Thyroid gland (tissue), 4 donors: ENCODE data around the gene FAM114A2. TPM values are rescaled to one million over a fixed set of nuclear protein-coding genes. Genes with fewer than 3 reads are reported as not detected.

ENCODE experiments used
- DNase-seq, 2 donors: peaks; one replicate each; pipeline ENCODE4 v3.0.0-alpha.2; 2019
- H3K27ac ChIP-seq, 3 donors: fragments of 200-600 bp; sonication (generic); 1 replicate in 2 of 3; 2 replicates in 1 of 3; pipeline ENCODE4 v1.5.1; 2016 to 2019; ENCODE audit warnings: mild to moderate bottlenecking in 1 of 3, moderate library complexity in 1 of 3
- H3K27me3 ChIP-seq: fragments of 200-600 bp; sonication (generic); one replicate; pipeline ENCODE4 v1.5.1; 2019
- H3K36me3 ChIP-seq, 2 donors: fragments of 200-600 bp; sonication (generic); one replicate each; pipeline ENCODE4 v1.5.1; 2016 to 2019
- H3K4me1 ChIP-seq, 2 donors: fragments of 200-600 bp; sonication (generic); one replicate each; pipeline ENCODE4 v1.5.1; 2017 to 2019
- H3K4me3 ChIP-seq, 3 donors: fragments of 200-600 bp; sonication (generic); replicated peaks in 1 of 3; 1 replicate in 2 of 3; 2 replicates in 1 of 3; pipeline ENCODE4 v1.5.1; 2016; ENCODE audit warnings: mild to moderate bottlenecking in 1 of 3
- H3K9me3 ChIP-seq: fragments of 200-600 bp; sonication (generic); one replicate; pipeline ENCODE4 v1.5.1; 2017
- POLR2A ChIP-seq, 2 donors: fragments of 450-650 bp; IDR thresholded peaks; one replicate each; pipeline ENCODE4 v1.6.1; 2017; ENCODE audit warnings: antibody characterized with exemption in 2 of 2, mild to moderate bottlenecking in 2 of 2, moderate library complexity in 1 of 2
- WGBS, 2 donors: methylation state at CpG; one replicate each; pipeline ENCODE4 v1.1.5; 2017; 5-methylcytosine and 5-hydroxymethylcytosine counted together
- intact Hi-C: fragments of 100-400 bp; cut with DNase I; formaldehyde crosslinking; loops from one replicate; pipeline ENCODE4 v1.15.1; 2023
- total RNA-seq, 4 donors: library from RNA; depleted of rRNA; stranded (reverse); fragments of >200 nt; gene quantifications; one replicate each; pipeline ENCODE4 v1.2.3, GENCODE V29; 2016
- TF ChIP-seq, protein P1 (sequence below), 6 experiments: fragments of 200-600 bp in 3 of 6; fragments of 450-650 bp in 3 of 6; sonication (generic) in 3 of 6; IDR thresholded peaks; one replicate each; pipeline ENCODE4 v1.5.1; 2016 to 2019; ENCODE audit warnings: antibody characterized with exemption in 6 of 6, mild to moderate bottlenecking in 2 of 6, inconsistent platforms in 1 of 6, moderate library complexity in 1 of 6

The FAM114A2 gene
- total RNA-seq, 4 donors from 2014 or later: 21.1 to 28.9 (median 23.3) TPM

GRCh38 chr5:153974131-153974812 is 64.4 kb downstream of the FAM114A2 start:
- TF ChIP-seq, protein P1, sequence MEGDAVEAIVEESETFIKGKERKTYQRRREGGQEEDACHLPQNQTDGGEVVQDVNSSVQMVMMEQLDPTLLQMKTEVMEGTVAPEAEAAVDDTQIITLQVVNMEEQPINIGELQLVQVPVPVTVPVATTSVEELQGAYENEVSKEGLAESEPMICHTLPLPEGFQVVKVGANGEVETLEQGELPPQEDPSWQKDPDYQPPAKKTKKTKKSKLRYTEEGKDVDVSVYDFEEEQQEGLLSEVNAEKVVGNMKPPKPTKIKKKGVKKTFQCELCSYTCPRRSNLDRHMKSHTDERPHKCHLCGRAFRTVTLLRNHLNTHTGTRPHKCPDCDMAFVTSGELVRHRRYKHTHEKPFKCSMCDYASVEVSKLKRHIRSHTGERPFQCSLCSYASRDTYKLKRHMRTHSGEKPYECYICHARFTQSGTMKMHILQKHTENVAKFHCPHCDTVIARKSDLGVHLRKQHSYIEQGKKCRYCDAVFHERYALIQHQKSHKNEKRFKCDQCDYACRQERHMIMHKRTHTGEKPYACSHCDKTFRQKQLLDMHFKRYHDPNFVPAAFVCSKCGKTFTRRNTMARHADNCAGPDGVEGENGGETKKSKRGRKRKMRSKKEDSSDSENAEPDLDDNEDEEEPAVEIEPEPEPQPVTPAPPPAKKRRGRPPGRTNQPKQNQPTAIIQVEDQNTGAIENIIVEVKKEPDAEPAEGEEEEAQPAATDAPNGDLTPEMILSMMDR (IDR thresholded peaks at IDR 0.05): peak in 5 of 6 experiments; percentile 41 to 70 (median 50)
- no peak for TF ChIP-seq POLR2A (IDR thresholded peaks at IDR 0.05)
- Histone ChIP-seq H3K4me1 (no peaks in the 10 kb centered on the region), H3K27ac (no peak overlapping the region), H3K27me3 (no peaks in the 10 kb centered on the region), H3K36me3 (no peaks in the 10 kb centered on the region), H3K4me3 (no peak overlapping the region), H3K9me3 (no peaks in the 10 kb centered on the region)
- 17 to 18% methylated on average over 7 of the region's 7 CpGs for WGBS, 2 donors
- intact Hi-C loops: loop anchor here (10.0 kb wide), 1 partner anchor 431 kb away; no protein-coding TSS in a partner anchor
- peak in 1 of 2 donors; percentile 11 for DNase-seq

GRCh38 chr5:153972240-153972639 is 66.5 kb downstream of the FAM114A2 start:
- 83 to 92% methylated on average over 2 of the region's 2 CpGs for WGBS, 2 donors
- DNase-seq: no peak
- no peak for TF ChIP-seq POLR2A (IDR thresholded peaks at IDR 0.05)
- TF ChIP-seq, protein P1 (IDR thresholded peaks at IDR 0.05): no peak
- H3K27ac ChIP-seq: no peak overlapping the region
- H3K4me1 ChIP-seq: peaks cover 6 to 10% of the 10 kb centered on the region in 2 donors
- no peaks in the 10 kb centered on the region for H3K9me3 ChIP-seq
- no peak overlapping the region for H3K4me3 ChIP-seq
- intact Hi-C loops: loop anchor here (10.0 kb wide), 1 partner anchor 433 kb away; no protein-coding TSS in a partner anchor
- H3K36me3 ChIP-seq: no peaks in the 10 kb centered on the region
- no peaks in the 10 kb centered on the region for H3K27me3 ChIP-seq

GRCh38 chr5:153970496-153970895 is 68.2 kb downstream of the FAM114A2 start:
- H3K4me3 ChIP-seq: no peak overlapping the region
- intact Hi-C loops: loop anchor here (10.0 kb wide), 1 partner anchor 434 kb away; no protein-coding TSS in a partner anchor
- no peaks in the 10 kb centered on the region for H3K36me3 ChIP-seq
- no peak for DNase-seq
- no peak for TF ChIP-seq POLR2A (IDR thresholded peaks at IDR 0.05)
- TF ChIP-seq, protein P1 (IDR thresholded peaks at IDR 0.05): no peak
- H3K4me1 ChIP-seq: peaks cover 6 to 10% of the 10 kb centered on the region in 2 donors
- H3K27ac ChIP-seq: no peak overlapping the region
- H3K9me3 ChIP-seq: no peaks in the 10 kb centered on the region
- WGBS, 2 donors: 88 to 90% methylated on average over 3 of the region's 3 CpGs
- no peaks in the 10 kb centered on the region for H3K27me3 ChIP-seq

DNA sequence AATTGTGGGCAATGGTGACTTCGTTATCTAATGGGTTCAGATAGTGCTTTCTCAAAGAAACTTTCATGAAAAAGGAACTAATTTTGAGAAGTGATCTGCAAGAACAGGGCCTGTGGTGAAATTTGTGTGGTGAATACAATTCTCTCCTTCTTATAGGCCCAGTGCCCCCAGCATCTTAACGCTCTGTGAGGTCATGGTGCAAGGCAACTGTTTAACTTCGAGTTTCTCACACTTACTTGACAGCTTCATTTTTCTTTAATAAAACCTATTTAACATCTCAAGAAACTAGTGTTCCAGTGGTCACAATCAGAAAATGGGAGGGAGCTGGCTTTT is 69.2 kb downstream of the FAM114A2 start:
- no peaks in the 10 kb centered on the region for H3K36me3 ChIP-seq
- DNase-seq: no peak
- 81 to 82% methylated on average over 3 of the region's 3 CpGs for WGBS, 2 donors
- H3K4me3 ChIP-seq: no peak overlapping the region
- intact Hi-C loops: loop anchor here (5.0 kb wide), 1 partner anchor 1437 kb away; no protein-coding TSS in a partner anchor
- H3K4me1 ChIP-seq: peaks cover 6 to 10% of the 10 kb centered on the region in 2 donors
- no peak overlapping the region for H3K27ac ChIP-seq
- TF ChIP-seq, protein P1 (IDR thresholded peaks at IDR 0.05): no peak
- no peaks in the 10 kb centered on the region for H3K27me3 ChIP-seq
- H3K9me3 ChIP-seq: no peaks in the 10 kb centered on the region
